WERI-Rb-1 (cell line): ENCODE measurements around the gene MAGI1.

Experiments used
- DNase-seq: peaks from one replicate; pipeline ENCODE4 v3.0.0-alpha.2; 2020
- H3K27ac ChIP-seq: fragments of 250-450 bp; sonication (Bioruptor Pico); 2 replicates; pipeline ENCODE4 v1.5.1; 2020; ENCODE audit warnings: mild to moderate bottlenecking, moderate library complexity
- H3K27me3 ChIP-seq: fragments of 250-450 bp; sonication (Bioruptor Pico); 2 replicates; pipeline ENCODE4 v1.5.1; 2021; ENCODE audit warnings: mild to moderate bottlenecking, low read depth, moderate library complexity; ENCODE audit not compliant: insufficient read depth, severe bottlenecking
- H3K36me3 ChIP-seq: fragments of 250-450 bp; sonication (Bioruptor Pico); 2 replicates; pipeline ENCODE4 v1.5.1; 2020; ENCODE audit warnings: mild to moderate bottlenecking, moderate library complexity
- H3K4me3 ChIP-seq: 2 replicates; pipeline ENCODE4 v1.5.1; 2011; ENCODE audit warnings: low read depth, mild to moderate bottlenecking, control low read depth, low read length
- H3K9me3 ChIP-seq: fragments of 250-450 bp; sonication (Bioruptor Pico); 2 replicates; pipeline ENCODE4 v1.5.1; 2021; ENCODE audit warnings: mild to moderate bottlenecking, moderate library complexity; ENCODE audit not compliant: severe bottlenecking
- TF ChIP-seq, protein P1 (sequence below): IDR thresholded peaks from 2 replicates; pipeline ENCODE4 v1.5.1; 2011; ENCODE audit warnings: low read depth, mild to moderate bottlenecking, control low read depth, inconsistent platforms, low read length

The MAGI1 gene

DNA sequence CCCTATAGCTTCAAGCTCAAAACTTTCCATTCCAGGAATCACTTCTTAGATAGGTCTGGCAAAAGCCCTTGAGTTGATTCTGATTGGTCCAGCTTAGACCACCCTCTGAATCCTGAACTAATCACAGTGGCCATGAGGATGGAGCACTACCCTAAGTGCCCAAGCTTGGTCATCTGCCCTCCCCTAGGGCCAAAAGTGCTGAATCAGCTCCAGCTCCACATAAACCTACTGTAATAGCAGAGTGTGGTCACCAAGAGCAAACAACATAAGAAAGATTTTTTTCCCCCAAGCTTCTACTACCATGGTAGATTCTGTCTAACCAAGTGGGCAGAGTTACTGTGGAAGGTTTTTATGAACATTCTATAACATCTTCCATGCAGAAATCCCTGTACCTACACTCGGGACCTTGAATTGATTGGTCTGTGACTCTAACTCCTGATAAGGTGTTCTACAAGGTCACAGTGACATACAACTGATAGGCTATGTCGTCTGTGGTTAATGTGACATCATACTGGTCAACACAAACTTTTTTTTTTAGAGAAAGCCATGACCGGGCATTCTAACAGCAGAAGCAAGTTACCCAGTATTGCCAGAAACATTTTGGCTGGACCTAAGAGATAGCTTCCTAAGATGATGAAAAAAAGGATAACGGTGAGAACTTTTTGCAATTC is 320.9 kb downstream of the MAGI1 start:
- DNase-seq, result no peak
- no peaks in the 10 kb centered on the region for H3K9me3 ChIP-seq
- H3K36me3 ChIP-seq, result no peaks in the 10 kb centered on the region
- H3K27ac ChIP-seq, result no peak overlapping the region
- no peak overlapping the region for H3K4me3 ChIP-seq
- TF ChIP-seq, protein P1, sequence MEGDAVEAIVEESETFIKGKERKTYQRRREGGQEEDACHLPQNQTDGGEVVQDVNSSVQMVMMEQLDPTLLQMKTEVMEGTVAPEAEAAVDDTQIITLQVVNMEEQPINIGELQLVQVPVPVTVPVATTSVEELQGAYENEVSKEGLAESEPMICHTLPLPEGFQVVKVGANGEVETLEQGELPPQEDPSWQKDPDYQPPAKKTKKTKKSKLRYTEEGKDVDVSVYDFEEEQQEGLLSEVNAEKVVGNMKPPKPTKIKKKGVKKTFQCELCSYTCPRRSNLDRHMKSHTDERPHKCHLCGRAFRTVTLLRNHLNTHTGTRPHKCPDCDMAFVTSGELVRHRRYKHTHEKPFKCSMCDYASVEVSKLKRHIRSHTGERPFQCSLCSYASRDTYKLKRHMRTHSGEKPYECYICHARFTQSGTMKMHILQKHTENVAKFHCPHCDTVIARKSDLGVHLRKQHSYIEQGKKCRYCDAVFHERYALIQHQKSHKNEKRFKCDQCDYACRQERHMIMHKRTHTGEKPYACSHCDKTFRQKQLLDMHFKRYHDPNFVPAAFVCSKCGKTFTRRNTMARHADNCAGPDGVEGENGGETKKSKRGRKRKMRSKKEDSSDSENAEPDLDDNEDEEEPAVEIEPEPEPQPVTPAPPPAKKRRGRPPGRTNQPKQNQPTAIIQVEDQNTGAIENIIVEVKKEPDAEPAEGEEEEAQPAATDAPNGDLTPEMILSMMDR, result no peak
- no peaks in the 10 kb centered on the region for H3K27me3 ChIP-seq

DNA sequence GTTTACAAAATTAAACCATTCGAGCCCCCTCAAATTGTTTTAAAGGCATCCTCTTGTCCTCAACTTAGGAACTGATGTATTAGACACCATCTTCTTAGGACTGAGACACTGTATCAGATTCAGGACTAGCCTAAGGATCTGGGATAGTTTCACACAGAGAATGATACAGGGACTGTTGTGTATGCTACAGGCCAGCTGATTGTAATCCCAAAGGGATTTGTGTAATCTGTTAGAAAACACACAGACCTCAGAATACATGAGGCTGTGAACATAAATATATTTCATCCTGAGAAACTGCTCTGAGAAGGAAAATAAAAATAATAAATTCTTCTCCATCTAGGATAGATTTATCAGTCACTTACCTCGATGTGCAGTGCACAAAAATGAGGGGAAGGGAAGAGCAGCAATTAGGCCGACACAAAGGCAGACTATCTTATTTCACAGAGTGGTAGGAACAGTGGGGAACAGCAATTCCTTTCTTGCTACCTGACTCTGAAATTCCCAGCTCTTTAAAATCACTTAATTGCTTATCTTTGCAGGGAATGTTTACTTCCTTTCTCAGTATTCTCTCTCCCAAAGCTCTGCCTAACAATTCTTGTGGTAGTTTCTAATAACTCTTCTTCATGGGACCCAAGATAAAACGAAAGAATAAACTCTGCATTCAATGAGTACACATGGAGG is 322.5 kb downstream of the MAGI1 start:
- Histone ChIP-seq H3K9me3 (no peaks in the 10 kb centered on the region), H3K36me3 (no peaks in the 10 kb centered on the region), H3K4me3 (no peak overlapping the region), H3K27me3 (no peaks in the 10 kb centered on the region), H3K27ac (no peak overlapping the region)
- no peak for DNase-seq
- TF ChIP-seq, protein P1, result no peak

DNA sequence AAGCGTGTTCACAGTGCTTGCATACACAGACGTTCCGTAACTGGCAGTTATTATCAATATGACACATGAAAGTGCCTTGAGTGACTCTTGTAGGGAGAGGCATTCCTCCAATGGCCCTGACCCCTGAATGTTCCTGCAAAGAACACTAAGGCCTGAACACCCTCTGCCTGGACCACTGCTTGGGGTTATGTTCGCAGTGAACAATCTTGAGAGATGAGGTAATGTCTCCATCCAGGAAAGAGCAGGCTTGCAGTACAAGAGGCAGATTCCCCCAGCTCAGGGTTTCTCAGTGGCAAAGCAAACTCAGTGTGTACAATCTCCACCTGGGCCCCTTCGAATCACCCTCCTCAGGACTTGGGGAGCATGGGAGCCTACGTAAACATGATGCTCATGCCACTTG is 324.6 kb downstream of the MAGI1 start:
- Histone ChIP-seq H3K9me3 (no peaks in the 10 kb centered on the region), H3K27me3 (no peaks in the 10 kb centered on the region), H3K4me3 (no peak overlapping the region), H3K27ac (no peak overlapping the region), H3K36me3 (no peaks in the 10 kb centered on the region)
- TF ChIP-seq, protein P1, result no peak
- DNase-seq, result no peak

DNA sequence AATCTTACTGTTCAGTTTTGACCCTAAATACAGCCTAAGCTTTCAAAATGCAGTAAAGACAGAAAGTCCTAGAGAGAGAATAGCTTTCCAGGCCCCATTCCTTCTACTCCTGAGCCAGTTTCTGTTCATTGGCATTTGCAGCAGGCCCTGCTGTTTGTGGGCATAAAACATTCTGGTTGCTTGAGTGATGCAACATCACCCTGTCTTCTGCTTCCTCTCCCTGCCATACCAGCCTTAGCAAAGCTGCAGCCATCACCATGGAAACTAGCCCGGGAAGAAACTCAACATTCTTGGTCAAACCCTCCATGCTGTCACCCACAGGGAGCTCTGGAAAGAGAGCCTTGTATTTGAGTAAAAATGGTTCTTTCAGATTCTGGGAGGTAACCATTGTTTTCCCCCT is 325.7 kb downstream of the MAGI1 start:
- no peak overlapping the region for H3K4me3 ChIP-seq
- DNase-seq, result no peak
- H3K27ac ChIP-seq, result no peak overlapping the region
- no peaks in the 10 kb centered on the region for H3K9me3 ChIP-seq
- H3K27me3 ChIP-seq, result no peaks in the 10 kb centered on the region
- no peaks in the 10 kb centered on the region for H3K36me3 ChIP-seq
- TF ChIP-seq, protein P1, result no peak

DNA sequence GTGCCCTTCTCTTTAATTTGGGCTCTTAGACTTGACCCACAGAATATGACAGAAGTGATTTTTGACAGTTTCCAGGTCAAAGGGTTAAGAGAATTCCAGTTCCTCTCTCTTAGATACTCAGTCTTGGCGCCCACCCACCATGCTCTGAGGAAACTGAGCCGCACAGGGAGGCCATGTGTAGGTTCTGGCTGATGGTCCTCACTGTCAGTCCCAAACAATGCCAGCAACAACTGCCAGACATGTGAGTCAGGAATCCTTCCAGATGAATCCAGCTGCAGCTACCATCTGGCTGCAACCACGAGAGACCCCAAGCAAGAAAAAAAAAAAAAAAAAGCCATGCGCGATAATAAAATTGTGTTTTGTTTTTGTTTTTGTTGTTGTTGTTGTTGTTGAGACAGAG is 326.6 kb downstream of the MAGI1 start:
- H3K27me3 ChIP-seq, result no peaks in the 10 kb centered on the region
- TF ChIP-seq, protein P1, result no peak
- no peaks in the 10 kb centered on the region for H3K36me3 ChIP-seq
- no peaks in the 10 kb centered on the region for H3K9me3 ChIP-seq
- H3K4me3 ChIP-seq, result no peak overlapping the region
- DNase-seq, result no peak
- H3K27ac ChIP-seq, result no peak overlapping the region
